Stimulated activated CD4-positive, alpha-beta T cell treated with anti-CD3 and anti-CD28 coated beads, Interleukin-15, amount 100 ng/mL, for 48 hours (primary cell): Measurements from ENCODE around the gene SLC22A8.
"Not testable (repeated sequence)": the region's sequence is repeated elsewhere in the genome, so short reads cannot be mapped to it uniquely, and the experiment has no call there.

ENCODE experiments used
- DNase-seq, 2 donors: peaks; one replicate each; pipeline ENCODE4 v3.0.0-alpha.2; 2020; ENCODE audit warnings: low read depth in 2 of 2

Gene SLC22A8

GRCh38 chr11:63015521-63016215 lies at the start of gene SLC22A8:
SLC22A8 (minus strand) TSS chr11:63015841; CDS start chr11:63014958, 883 bp downstream.
- DNase-seq, result no peak

- not testable (repeated sequence) for DNase-seq
These were observed 30.6 kb upstream of the SLC22A8 start for GRCh38 chr11:63046203-63046602.

- DNase-seq, result no peak
These were observed 27.0 kb upstream of the SLC22A8 start for GRCh38 chr11:63042596-63042995.

- DNase-seq, result no peak
These were observed 16.8 kb upstream of the SLC22A8 start for GRCh38 chr11:63032457-63032856.

GRCh38 chr11:63023841-63024648 lies 8.4 kb upstream of the SLC22A8 start:
- DNase-seq, result peak; percentile 65 to 84

- DNase-seq, result no peak
These were observed 7.7 kb upstream of the SLC22A8 start for GRCh38 chr11:63023222-63023814.

GRCh38 chr11:63022441-63022840 lies 6.8 kb upstream of the SLC22A8 start:
- DNase-seq, result no peak

- peak; percentile 13 to 31 for DNase-seq
These were observed 5.1 kb upstream of the SLC22A8 start for GRCh38 chr11:63020671-63021291.

GRCh38 chr11:63019506-63019905 lies 3.9 kb upstream of the SLC22A8 start:
- DNase-seq, result no peak

GRCh38 chr11:63017306-63017974 lies 1.8 kb upstream of the SLC22A8 start:
- no peak for DNase-seq

GRCh38 chr11:63014408-63015055 lies 1.1 kb downstream of the SLC22A8 start:
- no peak for DNase-seq

- no peak for DNase-seq
These were observed 2.8 kb downstream of the SLC22A8 start for GRCh38 chr11:63012839-63013238.

- DNase-seq, result no peak
These were observed 3.2 kb downstream of the SLC22A8 start for GRCh38 chr11:63012430-63012829.

- no peak for DNase-seq
These were observed 4.7 kb downstream of the SLC22A8 start for GRCh38 chr11:63010934-63011439.

- DNase-seq, result no peak
These were observed 7.7 kb downstream of the SLC22A8 start for GRCh38 chr11:63007920-63008319.

GRCh38 chr11:63001456-63001855 lies 14.2 kb downstream of the SLC22A8 start:
- no peak for DNase-seq

GRCh38 chr11:62999649-63000048 lies 16.0 kb downstream of the SLC22A8 start:
- no peak for DNase-seq

GRCh38 chr11:62999156-62999555 lies 16.5 kb downstream of the SLC22A8 start:
- DNase-seq, result no peak

- no peak for DNase-seq
These were observed 19.4 kb downstream of the SLC22A8 start for GRCh38 chr11:62996271-62996670.

- no peak for DNase-seq
These were observed 20.9 kb downstream of the SLC22A8 start for GRCh38 chr11:62994775-62995174.

GRCh38 chr11:62988276-62988675 lies 27.4 kb downstream of the SLC22A8 start:
- no peak for DNase-seq
